NCI-H1694 treated with DMSO at 0.1 percent for 48 hours (cell line): ENCODE data around the gene PLEKHS1.
A peak's percentile ranks its signal among the peaks of the same experiment; 100 is the strongest.
"Not testable (repeated sequence)": the region's sequence is repeated elsewhere in the genome, so short reads cannot be mapped to it uniquely, and the experiment has no call there.

Experiments
- DNase-seq: peaks from one replicate; lab custom pipeline; 2025; lab: John Stamatoyannopoulos, UW

The PLEKHS1 gene

DNA sequence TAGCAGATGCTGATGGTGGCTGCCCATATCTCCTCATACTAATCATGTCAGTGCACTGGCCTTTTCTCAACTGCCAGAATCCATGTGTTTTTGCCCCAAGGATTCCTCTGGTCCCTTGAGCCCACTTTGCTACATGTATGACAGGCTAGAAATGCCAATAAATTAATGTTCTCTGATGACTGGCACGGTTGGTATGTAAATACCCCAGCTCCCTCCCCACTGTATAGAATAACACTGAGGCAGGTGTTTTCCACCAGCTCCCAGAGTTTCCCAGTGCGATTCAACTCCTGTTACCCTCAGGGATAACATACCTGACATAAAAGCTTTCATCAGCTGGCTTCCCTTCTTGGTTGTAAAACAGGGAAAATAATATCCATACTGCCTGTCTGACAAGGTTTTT lies 9.0 kb upstream of the PLEKHS1 start:
- DNase-seq = no peak

GRCh38 chr10:113743594-113743993 lies 7.9 kb upstream of the PLEKHS1 start:
- no peak for DNase-seq

- no peak for DNase-seq
Measured at GRCh38 chr10:113745374-113745773, 6.1 kb upstream of the PLEKHS1 start.

DNA sequence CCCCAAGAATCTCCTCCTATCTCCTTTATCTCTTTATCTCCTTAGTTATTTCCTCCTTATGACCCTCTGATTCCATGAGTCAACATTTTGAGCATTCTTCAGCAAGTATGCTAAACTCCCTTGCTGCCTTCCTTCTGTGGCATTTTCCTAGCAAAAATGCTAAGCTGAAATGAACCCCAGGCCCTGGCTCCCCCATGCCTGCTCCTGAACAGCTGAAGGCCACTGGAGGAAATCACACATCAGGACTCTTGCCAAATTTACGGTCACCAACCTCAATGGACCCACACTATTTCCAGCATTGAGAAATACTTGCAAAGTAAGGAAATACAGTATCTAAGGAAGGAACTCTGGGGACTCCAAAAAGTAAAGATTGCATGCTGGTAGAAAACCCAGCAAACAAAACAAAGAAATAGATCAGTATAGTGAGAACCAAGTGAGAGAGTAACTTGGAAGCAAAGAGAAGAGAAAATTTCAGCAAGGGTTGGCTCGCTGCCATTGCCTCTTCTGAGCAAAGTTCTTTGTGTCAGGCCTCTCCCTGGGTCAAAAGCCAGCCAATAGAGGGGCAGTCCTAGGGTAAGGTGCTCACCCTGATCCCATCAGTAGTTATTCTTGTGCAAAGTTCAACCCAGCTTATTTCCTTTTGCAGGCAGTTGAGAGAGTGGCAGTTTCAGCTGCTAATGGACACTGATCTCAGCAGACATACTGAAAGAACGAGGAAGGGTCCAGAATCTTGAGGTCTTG lies 5.1 kb upstream of the PLEKHS1 start:
- DNase-seq = no peak

GRCh38 chr10:113752553-113752952 lies 1.1 kb downstream of the PLEKHS1 start:
- DNase-seq = no peak

DNA sequence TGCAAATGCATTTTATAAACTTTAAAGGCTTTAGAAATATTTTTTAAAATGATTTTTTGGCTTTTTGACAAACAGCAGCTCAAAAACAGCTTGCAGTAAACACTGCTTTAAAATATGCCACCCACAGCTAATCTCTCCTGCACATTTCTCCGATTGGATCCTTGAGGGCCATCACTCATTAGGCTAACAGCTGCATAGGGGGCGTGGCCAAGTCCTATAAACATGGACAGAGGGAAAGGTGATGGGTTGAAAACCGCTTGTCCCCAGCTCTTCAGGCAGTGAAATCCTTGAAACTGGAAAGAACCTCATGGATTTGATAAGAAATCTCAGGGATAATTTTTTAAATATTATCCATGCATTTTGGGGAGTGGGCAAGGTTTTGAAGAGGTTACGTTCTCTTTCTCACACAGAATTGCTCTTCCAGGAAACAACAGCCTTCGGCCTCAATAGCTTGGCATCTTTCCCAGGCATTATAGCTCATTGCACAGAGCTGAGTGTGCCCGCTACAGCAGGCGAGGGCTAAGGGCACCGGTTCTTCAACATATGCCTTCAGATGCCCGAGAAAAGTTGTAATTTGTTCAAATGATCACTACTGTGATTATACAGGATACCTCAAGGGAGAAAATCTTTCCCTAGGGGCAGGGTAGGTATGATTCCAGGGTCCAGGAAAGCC lies 1.7 kb downstream of the PLEKHS1 start:
- DNase-seq = peak; percentile 29

DNA sequence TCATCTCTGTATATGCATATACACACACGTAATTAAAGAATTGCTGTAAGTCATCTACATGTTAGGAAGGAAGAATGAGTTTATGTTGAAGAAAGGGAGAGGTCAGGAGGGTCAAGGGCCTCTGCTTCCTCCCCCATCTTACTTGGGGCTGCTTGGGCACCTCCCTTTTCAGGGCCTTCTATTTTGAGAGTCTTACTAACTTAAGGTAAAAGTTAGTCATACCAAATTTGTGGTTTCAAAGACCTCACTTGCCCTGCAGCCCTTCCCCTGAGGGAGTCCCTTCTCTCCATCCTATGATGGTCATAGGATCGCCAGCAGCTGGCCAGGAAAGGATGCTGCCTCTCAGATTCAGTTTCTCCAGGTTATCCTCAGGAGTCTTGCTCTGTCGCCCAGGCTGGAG lies 2.6 kb downstream of the PLEKHS1 start:
- DNase-seq = no peak

DNA sequence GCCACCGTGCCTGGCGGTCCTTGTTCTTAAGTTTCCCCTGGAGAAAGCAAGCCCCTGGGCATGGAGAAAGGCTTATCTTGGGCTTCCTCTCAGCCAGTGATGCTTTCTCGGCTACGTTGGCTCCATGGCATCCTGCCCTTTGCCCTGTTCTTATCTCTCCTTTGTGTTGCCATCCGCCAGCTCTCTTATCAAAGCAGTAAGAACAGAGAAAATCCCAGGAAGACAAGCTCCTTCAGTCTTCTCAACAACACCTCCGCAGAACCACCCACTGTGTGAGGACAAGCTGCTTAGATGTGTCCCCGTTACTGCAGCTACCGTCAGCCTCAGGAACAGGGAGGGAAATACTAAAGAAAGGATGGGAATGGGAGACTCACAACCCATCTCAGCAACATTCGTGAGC lies 3.3 kb downstream of the PLEKHS1 start:
- no peak for DNase-seq

GRCh38 chr10:113756940-113757543 lies 5.6 kb downstream of the PLEKHS1 start:
- no peak for DNase-seq

- no peak for DNase-seq
Measured at GRCh38 chr10:113762083-113762482, 10.6 kb downstream of the PLEKHS1 start.

DNA sequence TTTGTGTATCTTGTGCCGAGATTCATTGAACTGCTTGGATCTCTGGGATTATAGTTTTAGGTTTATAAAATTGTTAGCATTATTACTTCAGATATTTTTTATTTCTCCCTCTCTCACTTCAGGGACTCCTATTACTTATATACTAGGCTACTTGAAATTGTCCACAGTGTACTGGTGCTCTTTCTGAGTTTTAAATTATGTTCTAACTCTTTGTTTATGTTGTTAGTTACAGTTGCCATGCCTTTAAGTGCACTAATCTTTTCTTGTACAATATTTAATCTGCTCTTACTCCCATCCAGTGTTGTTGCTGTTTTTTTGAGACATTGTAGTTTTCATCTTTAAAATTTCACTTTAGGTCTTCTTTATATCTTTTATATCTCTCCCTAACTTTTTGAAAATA lies 13.1 kb downstream of the PLEKHS1 start:
- no peak for DNase-seq

- no peak for DNase-seq
Measured at GRCh38 chr10:113765910-113766309, 14.4 kb downstream of the PLEKHS1 start.

DNA sequence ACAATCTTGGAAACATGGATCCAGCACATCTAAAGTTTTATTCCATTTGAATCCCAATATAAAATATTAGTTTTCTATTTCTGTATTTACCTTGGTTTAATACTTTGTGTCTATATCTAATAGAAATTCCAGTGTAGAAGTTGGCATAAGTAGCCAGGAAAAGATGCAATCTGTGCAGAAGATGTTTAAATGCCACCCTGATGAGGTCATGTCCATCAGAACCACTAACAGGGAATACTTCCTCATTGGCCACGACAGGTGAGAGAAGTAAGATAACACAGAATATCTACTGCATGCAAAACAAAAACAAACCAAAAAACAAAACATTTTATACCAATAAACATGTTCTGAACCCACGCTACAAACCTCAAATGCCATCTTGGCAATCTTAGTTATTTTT lies 15.7 kb downstream of the PLEKHS1 start:
- no peak for DNase-seq

- no peak for DNase-seq
Measured at GRCh38 chr10:113770346-113770745, 18.9 kb downstream of the PLEKHS1 start.

GRCh38 chr10:113771131-113771530 lies 19.6 kb downstream of the PLEKHS1 start:
- not testable (repeated sequence) for DNase-seq

- no peak for DNase-seq
Measured at GRCh38 chr10:113775686-113776294, 24.3 kb downstream of the PLEKHS1 start.

- no peak for DNase-seq
Measured at GRCh38 chr10:113776553-113776952, 25.1 kb downstream of the PLEKHS1 start.

GRCh38 chr10:113780681-113781250 lies 29.3 kb downstream of the PLEKHS1 start:
- no peak for DNase-seq

DNA sequence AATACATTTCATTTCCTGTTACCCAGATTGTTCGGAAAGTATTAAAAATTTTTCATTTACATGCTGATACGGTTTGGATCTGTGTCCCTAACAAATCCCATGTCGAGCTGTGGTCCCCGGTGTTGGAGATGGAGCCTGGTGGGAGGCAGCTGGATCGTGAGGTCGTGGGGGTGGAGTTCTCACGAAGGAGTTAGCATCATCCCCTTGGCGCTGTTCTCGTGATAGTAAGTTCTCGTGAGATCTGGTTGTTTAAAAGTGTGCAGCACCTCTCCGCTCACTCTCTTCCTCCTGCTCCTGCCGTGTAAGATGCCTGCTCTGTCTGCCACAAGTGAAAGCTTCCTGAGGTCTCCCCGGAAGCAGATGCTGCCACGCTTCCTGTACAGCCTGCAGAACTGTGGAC lies 30.9 kb downstream of the PLEKHS1 start:
- no peak for DNase-seq

- no peak for DNase-seq
Measured at GRCh38 chr10:113782986-113783704, 31.7 kb downstream of the PLEKHS1 start.

GRCh38 chr10:113788604-113789083 lies 37.2 kb downstream of the PLEKHS1 start:
- peak; percentile 60 for DNase-seq

- no peak for DNase-seq
Measured at GRCh38 chr10:113791691-113792090, 40.2 kb downstream of the PLEKHS1 start.
